Lower leg skin (tissue), 4 donors: ENCODE results near the gene CASK. TPM values are rescaled to one million over a fixed set of nuclear protein-coding genes. Genes with fewer than 3 reads are reported as not detected.

Source experiments
- DNase-seq, 2 donors: peaks; one replicate each; pipeline ENCODE4 v3.0.0-alpha.2; 2019; ENCODE audit warnings: low spot score in 2 of 2
- H3K4me3 ChIP-seq: fragments of 200-600 bp; sonication (generic); 2 replicates; pipeline ENCODE4 v1.5.1; 2017; ENCODE audit warnings: mild to moderate bottlenecking, low read depth; ENCODE audit not compliant: poor library complexity, severe bottlenecking
- POLR2A ChIP-seq, 2 donors: fragments of 450-650 bp; IDR thresholded peaks; one replicate each; pipeline ENCODE4 v1.6.1; 2016 to 2017; ENCODE audit warnings: antibody characterized with exemption in 2 of 2, mild to moderate bottlenecking in 1 of 2, moderate library complexity in 1 of 2
- WGBS, 2 donors: methylation state at CpG; one replicate each; pipeline ENCODE4 v1.1.5; 2018; 5-methylcytosine and 5-hydroxymethylcytosine counted together
- intact Hi-C: fragments of 100-400 bp; cut with DNase I; formaldehyde crosslinking; loops from one replicate; pipeline ENCODE4 v1.15.0; 2023; ENCODE audit warnings: low total_unique reads
- total RNA-seq, 4 donors: library from RNA; depleted of rRNA; stranded (reverse); fragments of >200 nt; gene quantifications; one replicate each; pipeline ENCODE4 v1.1.0, GENCODE V29; 2016
- TF ChIP-seq, protein P1 (sequence below), 3 donors: fragments of 450-650 bp; IDR thresholded peaks; one replicate each; pipeline ENCODE4 v1.5.1; 2016; ENCODE audit warnings: antibody characterized with exemption in 3 of 3, mild to moderate bottlenecking in 3 of 3, moderate library complexity in 2 of 3

Gene CASK
- total RNA-seq, 4 donors from 2014 or later = 22.7 to 43.2 (median 26.8) TPM

- intact Hi-C loops = no loop called here
- no peak for DNase-seq
- H3K4me3 ChIP-seq = no peak overlapping the region
- TF ChIP-seq, protein P1, sequence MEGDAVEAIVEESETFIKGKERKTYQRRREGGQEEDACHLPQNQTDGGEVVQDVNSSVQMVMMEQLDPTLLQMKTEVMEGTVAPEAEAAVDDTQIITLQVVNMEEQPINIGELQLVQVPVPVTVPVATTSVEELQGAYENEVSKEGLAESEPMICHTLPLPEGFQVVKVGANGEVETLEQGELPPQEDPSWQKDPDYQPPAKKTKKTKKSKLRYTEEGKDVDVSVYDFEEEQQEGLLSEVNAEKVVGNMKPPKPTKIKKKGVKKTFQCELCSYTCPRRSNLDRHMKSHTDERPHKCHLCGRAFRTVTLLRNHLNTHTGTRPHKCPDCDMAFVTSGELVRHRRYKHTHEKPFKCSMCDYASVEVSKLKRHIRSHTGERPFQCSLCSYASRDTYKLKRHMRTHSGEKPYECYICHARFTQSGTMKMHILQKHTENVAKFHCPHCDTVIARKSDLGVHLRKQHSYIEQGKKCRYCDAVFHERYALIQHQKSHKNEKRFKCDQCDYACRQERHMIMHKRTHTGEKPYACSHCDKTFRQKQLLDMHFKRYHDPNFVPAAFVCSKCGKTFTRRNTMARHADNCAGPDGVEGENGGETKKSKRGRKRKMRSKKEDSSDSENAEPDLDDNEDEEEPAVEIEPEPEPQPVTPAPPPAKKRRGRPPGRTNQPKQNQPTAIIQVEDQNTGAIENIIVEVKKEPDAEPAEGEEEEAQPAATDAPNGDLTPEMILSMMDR (IDR thresholded peaks at IDR 0.05) = no peak
- TF ChIP-seq POLR2A (IDR thresholded peaks at IDR 0.05) = no peak
Measured at GRCh38 chrX:41958861-41959260, 35.5 kb upstream of the CASK start.

DNA sequence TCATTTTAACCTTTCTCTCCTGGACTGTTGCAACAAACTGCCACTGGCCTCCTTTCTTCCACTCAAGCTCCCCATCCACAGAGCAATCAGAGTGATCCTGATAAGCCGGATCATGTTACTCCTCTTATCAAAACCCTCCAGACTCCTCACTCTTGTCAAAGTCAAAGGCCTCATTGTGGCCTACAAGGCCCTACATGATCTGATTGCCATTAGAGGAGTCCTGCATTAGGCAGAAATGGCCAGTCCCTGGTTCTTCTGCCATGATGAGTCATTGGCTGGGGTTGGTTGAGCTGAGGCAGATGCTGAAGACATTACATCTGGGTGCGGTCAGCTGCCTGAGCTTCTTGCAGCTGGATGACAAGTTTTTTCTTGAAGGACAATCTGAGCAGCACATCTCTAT, 32.7 kb upstream of the CASK start:
- no peak for DNase-seq
- intact Hi-C loops = no loop called here
- TF ChIP-seq, protein P1 (IDR thresholded peaks at IDR 0.05) = no peak
- TF ChIP-seq POLR2A (IDR thresholded peaks at IDR 0.05) = no peak
- WGBS, 2 donors = 83 to 89% methylated on average over 1 to 2 of the region's 2 CpGs
- no peak overlapping the region for H3K4me3 ChIP-seq

GRCh38 chrX:41952102-41952501, 28.7 kb upstream of the CASK start:
- TF ChIP-seq, protein P1 (IDR thresholded peaks at IDR 0.05) = no peak
- no peak for TF ChIP-seq POLR2A (IDR thresholded peaks at IDR 0.05)
- intact Hi-C loops = loop anchor here (5.0 kb wide), 1 partner anchor 1985 kb away; no protein-coding TSS in a partner anchor
- 56 to 65% methylated on average over 5 of the region's 5 CpGs for WGBS, 2 donors

GRCh38 chrX:41946989-41947612, 23.7 kb upstream of the CASK start:
- TF ChIP-seq POLR2A (IDR thresholded peaks at IDR 0.05) = no peak
- TF ChIP-seq, protein P1 (IDR thresholded peaks at IDR 0.05) = no peak
- H3K4me3 ChIP-seq = no peak overlapping the region
- WGBS, 2 donors = 65 to 83% methylated on average over 5 of the region's 5 CpGs
- no peak for DNase-seq
- intact Hi-C loops = no loop called here

More at GRCh38 chrX:41952102-41952501, 28.7 kb upstream of the CASK start:
- H3K4me3 ChIP-seq = no peak overlapping the region
- no peak for DNase-seq

DNA sequence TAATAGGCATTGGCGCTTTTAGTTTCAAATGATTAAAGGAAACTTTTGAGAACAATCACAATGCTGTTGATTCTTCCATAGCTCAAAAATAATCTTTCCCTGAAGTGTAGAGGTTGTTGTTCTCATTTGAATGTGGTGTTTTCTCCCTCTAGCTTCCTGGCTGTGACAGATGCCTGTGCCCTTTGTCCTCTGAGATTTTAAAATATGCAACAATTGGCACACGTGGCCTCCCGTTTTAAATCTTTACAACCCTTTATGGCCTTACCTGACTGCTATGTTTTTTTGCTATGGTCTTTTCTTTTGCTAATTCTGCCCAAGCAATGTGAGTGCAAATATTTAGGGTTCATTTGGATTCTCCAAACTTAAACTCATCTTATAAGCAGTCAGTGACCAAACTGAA, 22.9 kb upstream of the CASK start:
- WGBS, 2 donors = 57 to 82% methylated on average over 3 of the region's 3 CpGs
- TF ChIP-seq POLR2A (IDR thresholded peaks at IDR 0.05) = no peak
- TF ChIP-seq, protein P1 (IDR thresholded peaks at IDR 0.05) = no peak
- no peak overlapping the region for H3K4me3 ChIP-seq
- no peak for DNase-seq
- intact Hi-C loops = no loop called here

GRCh38 chrX:41935832-41936231, 12.5 kb upstream of the CASK start:
- no peak overlapping the region for H3K4me3 ChIP-seq
- no peak for DNase-seq
- 67 to 70% methylated on average over 3 of the region's 3 CpGs for WGBS, 2 donors
- intact Hi-C loops = no loop called here
- TF ChIP-seq, protein P1 (IDR thresholded peaks at IDR 0.05) = no peak
- TF ChIP-seq POLR2A (IDR thresholded peaks at IDR 0.05) = no peak
